ENCODE measurements around the gene HINT3. TPM values are rescaled to one million over a fixed set of nuclear protein-coding genes. Genes with fewer than 3 reads are reported as not detected.

The HINT3 gene
- total and polyA plus RNA-seq, 2 donors (not counting 3 experiments of a cell fraction or from before 2014, with no cell fraction given), result 1.8 to 8.4 TPM

- dilution Hi-C loops (cut with MboI; ENCODE audit: extremely low pct_ligation_motif_present, low sequenced_read_pairs), result no loop called here
- no peaks in the 10 kb centered on the region for H3K36me3 ChIP-seq (ENCODE audit: control insufficient read depth in 2 of 2, extremely low read depth in 1 of 2, insufficient read depth in 2 of 2, low read length in 2 of 2)
- H3K9me1 ChIP-seq (replicated peaks; ENCODE audit: control insufficient read depth, extremely low read depth, insufficient read depth, low read length), result no peaks in the 10 kb centered on the region
- peak overlapping the region; percentile 95 for H2AFZ ChIP-seq (ENCODE audit: low read depth, low read length)
- peaks cover 22% of the 10 kb centered on the region for H3K79me2 ChIP-seq (ENCODE audit: control insufficient read depth, insufficient read depth, low read length)
- TSS peak; percentile 92 for BruUV-seq (replicated peaks)
- intact Hi-C loops (cut with micrococcal nuclease), result no loop called here
- no peaks in the 10 kb centered on the region for H3K27me3 ChIP-seq (ENCODE audit: control insufficient read depth in 2 of 2, insufficient read depth in 2 of 2, low read length in 2 of 2)
- no peaks in the 10 kb centered on the region for H4K20me1 ChIP-seq (replicated peaks; ENCODE audit: control insufficient read depth, extremely low read depth, insufficient read depth, low read length)
- no peak for FAIRE-seq
- no peaks in the 10 kb centered on the region for H3K9me3 ChIP-seq (replicated peaks; ENCODE audit: control insufficient read depth, insufficient read depth, low read length)
- H3K4me3 ChIP-seq (replicated peaks in 1 of 3; ENCODE audit: insufficient read depth in 1 of 3, low read depth in 1 of 3, low read length in 3 of 3), result peak overlapping the region; percentile 55 to 92 (median 82)
- H3K4me1 ChIP-seq (ENCODE audit: control insufficient read depth, extremely low read depth, insufficient read depth, low read length), result peaks cover 14% of the 10 kb centered on the region
- H3K27ac ChIP-seq (ENCODE audit: insufficient read depth, low read depth, low read length), result peak overlapping the region; percentile 51
- H3K9ac ChIP-seq (replicated peaks; ENCODE audit: extremely low read depth, insufficient read depth, low read length), result peak overlapping the region; percentile 79
- H3K4me2 ChIP-seq (ENCODE audit: insufficient read depth, low read length), result peak overlapping the region; percentile 95
- no peak for DNase-seq (ENCODE audit: low read depth, low spot score)
- POLR2A ChIA-PET, result interaction anchor here (0.8 to 1.7 kb wide), 3 partner anchors 30 to 196 kb away, joined by 3 to 7 read pairs (median 3); partner anchors contain the start of genes HINT3 and NCOA7
- TF ChIP-seq, protein P1, sequence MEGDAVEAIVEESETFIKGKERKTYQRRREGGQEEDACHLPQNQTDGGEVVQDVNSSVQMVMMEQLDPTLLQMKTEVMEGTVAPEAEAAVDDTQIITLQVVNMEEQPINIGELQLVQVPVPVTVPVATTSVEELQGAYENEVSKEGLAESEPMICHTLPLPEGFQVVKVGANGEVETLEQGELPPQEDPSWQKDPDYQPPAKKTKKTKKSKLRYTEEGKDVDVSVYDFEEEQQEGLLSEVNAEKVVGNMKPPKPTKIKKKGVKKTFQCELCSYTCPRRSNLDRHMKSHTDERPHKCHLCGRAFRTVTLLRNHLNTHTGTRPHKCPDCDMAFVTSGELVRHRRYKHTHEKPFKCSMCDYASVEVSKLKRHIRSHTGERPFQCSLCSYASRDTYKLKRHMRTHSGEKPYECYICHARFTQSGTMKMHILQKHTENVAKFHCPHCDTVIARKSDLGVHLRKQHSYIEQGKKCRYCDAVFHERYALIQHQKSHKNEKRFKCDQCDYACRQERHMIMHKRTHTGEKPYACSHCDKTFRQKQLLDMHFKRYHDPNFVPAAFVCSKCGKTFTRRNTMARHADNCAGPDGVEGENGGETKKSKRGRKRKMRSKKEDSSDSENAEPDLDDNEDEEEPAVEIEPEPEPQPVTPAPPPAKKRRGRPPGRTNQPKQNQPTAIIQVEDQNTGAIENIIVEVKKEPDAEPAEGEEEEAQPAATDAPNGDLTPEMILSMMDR (IDR thresholded peaks at IDR 0.05; ENCODE audit: extremely low read depth in 1 of 2, insufficient read depth in 1 of 2, low read depth in 1 of 2, low read length in 2 of 2), result no peak
- TF ChIP-seq POLR2AphosphoS5 (IDR thresholded peaks at IDR 0.05; ENCODE audit: insufficient read depth, low read depth, low read length) (no peak), POLR2A (IDR thresholded peaks at IDR 0.05; ENCODE audit: low read depth, low read length) (no peak), MYC (IDR thresholded peaks at IDR 0.05; ENCODE audit: low read depth, low read length) (no peak), JUN (IDR thresholded peaks at IDR 0.05; ENCODE audit: borderline replicate concordance, insufficient read depth, insufficient read length, low read depth) (no peak), FOS (IDR thresholded peaks at IDR 0.05; ENCODE audit: borderline replicate concordance, insufficient read depth, low read length) (no peak), EZH2 (IDR thresholded peaks at IDR 0.05; ENCODE audit: borderline replicate concordance, low read depth, low read length, severe bottlenecking) (no peak), GATA2 (IDR thresholded peaks at IDR 0.05; ENCODE audit: insufficient read depth, insufficient read length, low read depth, low read length) (no peak)
- TF ChIP-seq, protein P2, sequence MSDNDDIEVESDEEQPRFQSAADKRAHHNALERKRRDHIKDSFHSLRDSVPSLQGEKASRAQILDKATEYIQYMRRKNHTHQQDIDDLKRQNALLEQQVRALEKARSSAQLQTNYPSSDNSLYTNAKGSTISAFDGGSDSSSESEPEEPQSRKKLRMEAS (IDR thresholded peaks at IDR 0.05; ENCODE audit: insufficient read depth, insufficient read length), result no peak
- CTCF ChIA-PET, result interaction anchor here (0.9 to 1.8 kb wide), 7 partner anchors 10 to 198 kb away, joined by 3 to 22 read pairs (median 8); partner anchors contain the start of genes HINT3 and NCOA7
Observed at GRCh38 chr6:125985979-125986300, 29.4 kb downstream of the HINT3 start.

Measured in endothelial cell of umbilical vein (primary cell).